SK-N-SH (cell line): ENCODE results near the gene FBXO34. TPM values are rescaled to one million over a fixed set of nuclear protein-coding genes. Genes with fewer than 3 reads are reported as not detected.

Experiments used
- CTCF ChIA-PET: fragments of 300-600, 350-600 bp; formaldehyde crosslinking; extraction: SDS; loops from one replicate; lab custom pipeline; 2021; lab: Yijun Ruan, JAX
- POLR2A ChIA-PET: fragments of 350-600 bp; sonication (Branson Sonifier 250); formaldehyde crosslinking; extraction: SDS; loops from one replicate; lab custom pipeline; 2020; ENCODE audit warnings: antibody characterized with exemption, inconsistent platforms; lab: Yijun Ruan, JAX
- DNase-seq: peaks from one replicate; pipeline ENCODE4 v3.0.0; 2012
- H2AFZ ChIP-seq: fragments of 200-600 bp; sonication (generic); 2 replicates; pipeline ENCODE4 v1.8.1; 2016; ENCODE audit warnings: antibody characterized with exemption, mild to moderate bottlenecking, low read depth
- H3F3A ChIP-seq: fragments of 200-600 bp; sonication (generic); replicated peaks from 2 replicates; pipeline ENCODE3; 2016; ENCODE audit warnings: antibody characterized with exemption, mild to moderate bottlenecking; ENCODE audit not compliant: insufficient read depth
- H3K27ac ChIP-seq, 2 experiments: fragments of 200-500 bp in 1 of 2; fragments of 200-600 bp in 1 of 2; sonication (Bioruptor generic) in 1 of 2; sonication (generic), shearing (Covaris generic) in 1 of 2; 2 replicates each; pipeline versions ENCODE4 v1.5.1 to v1.6.1; 2014 to 2016; ENCODE audit warnings: low read depth in 2 of 2, inconsistent platforms in 1 of 2, low read length in 1 of 2, mild to moderate bottlenecking in 1 of 2, mixed read lengths in 1 of 2
- H3K27me3 ChIP-seq: fragments of 200-600 bp; sonication (generic), shearing (Covaris generic); 2 replicates; pipeline ENCODE4 v1.6.1; 2016; ENCODE audit warnings: mixed run types; ENCODE audit not compliant: insufficient read depth
- H3K36me3 ChIP-seq, 2 experiments: fragments of 200-500 bp in 1 of 2; fragments of 200-600 bp in 1 of 2; sonication (Bioruptor generic) in 1 of 2; sonication (generic) in 1 of 2; replicated peaks in 1 of 2; 2 replicates each; pipeline versions ENCODE3 to v1.5.1; 2014 to 2016; ENCODE audit warnings: low read length in 1 of 2, mild to moderate bottlenecking in 1 of 2; ENCODE audit not compliant: insufficient read depth in 2 of 2, control insufficient read depth in 1 of 2
- H3K4me1 ChIP-seq, 2 experiments: fragments of 200-500 bp in 1 of 2; fragments of 200-600 bp in 1 of 2; sonication (Bioruptor generic) in 1 of 2; sonication (generic), shearing (Covaris generic) in 1 of 2; 2 replicates each; pipeline versions ENCODE4 v1.5.1 to v1.6.1; 2014 to 2016; ENCODE audit warnings: low read depth in 1 of 2, low read length in 1 of 2, mixed run types in 1 of 2; ENCODE audit not compliant: insufficient read depth in 2 of 2, control insufficient read depth in 1 of 2
- H3K4me2 ChIP-seq: fragments of 200-600 bp; sonication (generic), shearing (Covaris generic); 2 replicates; pipeline ENCODE4 v1.6.1; 2017; ENCODE audit warnings: mixed run types
- H3K4me3 ChIP-seq, 2 experiments: fragments of 200-500 bp in 1 of 2; fragments of 200-600 bp in 1 of 2; sonication (Bioruptor generic) in 1 of 2; sonication (generic), shearing (Covaris generic) in 1 of 2; 2 replicates each; pipeline versions ENCODE4 v1.5.1 to v1.8.1; 2014 to 2016; ENCODE audit warnings: low read depth in 2 of 2, inconsistent platforms in 1 of 2, low read length in 1 of 2, mild to moderate bottlenecking in 1 of 2, mixed read lengths in 1 of 2, moderate library complexity in 1 of 2
- H3K79me2 ChIP-seq: fragments of 200-600 bp; sonication (generic); 2 replicates; pipeline ENCODE4 v1.8.1; 2017; ENCODE audit warnings: mild to moderate bottlenecking; ENCODE audit not compliant: insufficient read depth
- H3K9ac ChIP-seq: fragments of 200-600 bp; sonication (generic); 2 replicates; pipeline ENCODE4 v1.6.1; 2017; ENCODE audit warnings: mixed run types
- H3K9me2 ChIP-seq: fragments of 200-600 bp; sonication (generic); 2 replicates; pipeline ENCODE4 v1.6.1; 2017; ENCODE audit warnings: mixed run types
- H3K9me3 ChIP-seq: fragments of 200-600 bp; sonication (generic); 2 replicates; pipeline ENCODE4 v1.6.1; 2017; ENCODE audit warnings: mixed run types, mild to moderate bottlenecking, moderate library complexity
- H4K20me1 ChIP-seq: fragments of 200-600 bp; sonication (generic); 2 replicates; pipeline ENCODE4 v1.6.1; 2017; ENCODE audit warnings: mild to moderate bottlenecking, mixed run types; ENCODE audit not compliant: insufficient read depth
- CHD2 ChIP-seq: fragments of 150-350 bp; IDR thresholded peaks from 2 replicates; pipeline ENCODE4 v1.6.1; 2018; ENCODE audit warnings: low read length; ENCODE audit not compliant: partially characterized antibody
- EP300 ChIP-seq, 2 experiments: IDR thresholded peaks; 2 replicates each; pipeline versions ENCODE4 v1.4.0 to v1.6.1; 2012; ENCODE audit warnings: borderline replicate concordance in 1 of 2, low read depth in 1 of 2, low read length in 1 of 2
- FOSL2 ChIP-seq: IDR thresholded peaks from 2 replicates; pipeline ENCODE4 v1.4.0; 2012; ENCODE audit warnings: low read depth, mild to moderate bottlenecking, moderate library complexity, borderline replicate concordance
- FOXM1 ChIP-seq: IDR thresholded peaks from 2 replicates; pipeline ENCODE4 v1.4.0; 2012; ENCODE audit warnings: low read depth, mild to moderate bottlenecking
- GABPA ChIP-seq: IDR thresholded peaks from 2 replicates; pipeline ENCODE4 v1.4.0; 2012; ENCODE audit warnings: low read depth, mild to moderate bottlenecking
- GATA2 ChIP-seq: sonication (generic); formaldehyde crosslinking; IDR thresholded peaks from 2 replicates; pipeline ENCODE4 v1.5.0; 2020; ENCODE audit warnings: mild to moderate bottlenecking, missing genetic modification reagents
- JUND ChIP-seq: IDR thresholded peaks from 2 replicates; pipeline ENCODE4 v1.4.0; 2012
- NFIC ChIP-seq: IDR thresholded peaks from 2 replicates; pipeline ENCODE4 v1.4.0; 2012; ENCODE audit warnings: borderline replicate concordance
- POLR2AphosphoS5 ChIP-seq: IDR thresholded peaks from 2 replicates; pipeline ENCODE4 v1.6.1; 2012; ENCODE audit warnings: low read depth, low read length
- RAD21 ChIP-seq: IDR thresholded peaks from 2 replicates; pipeline ENCODE4 v1.6.1; 2012; ENCODE audit warnings: mild to moderate bottlenecking, low read length
- RCOR1 ChIP-seq: fragments of 150-350 bp; IDR thresholded peaks from 2 replicates; pipeline ENCODE4 v1.6.1; 2017; ENCODE audit warnings: antibody characterized with exemption, low read length
- RXRA ChIP-seq: IDR thresholded peaks from 2 replicates; pipeline ENCODE4 v1.4.0; 2012; ENCODE audit warnings: low read depth, mild to moderate bottlenecking, borderline replicate concordance
- SMC3 ChIP-seq: IDR thresholded peaks from 2 replicates; pipeline ENCODE4 v1.6.1; 2012; ENCODE audit warnings: low read depth, low read length, improper control_type of control experiment
- TAF1 ChIP-seq: IDR thresholded peaks from 2 replicates; pipeline ENCODE4 v1.6.1; 2012; ENCODE audit warnings: low read depth, mild to moderate bottlenecking, low read length, moderate library complexity, borderline replicate concordance
- TEAD4 ChIP-seq: IDR thresholded peaks from 2 replicates; pipeline ENCODE4 v1.4.0; 2012; ENCODE audit warnings: mild to moderate bottlenecking, borderline replicate concordance; ENCODE audit not compliant: insufficient read depth
- WGBS: methylation state at CpG from one replicate; pipeline ENCODE4 v1.1.6; 2017; ENCODE audit warnings: low lambda C conversion rate; 5-methylcytosine and 5-hydroxymethylcytosine counted together
- polyA plus RNA-seq, 3 experiments: library from polyadenylated mRNA; depleted of rRNA; stranded (reverse); fragments of >200 nt; gene quantifications; 2 replicates each; pipeline ENCODE4 v1.2.3, GENCODE V29; 2012
- TF ChIP-seq, protein P1 (sequence below): IDR thresholded peaks from 2 replicates; pipeline ENCODE4 v1.4.0; 2012; ENCODE audit warnings: low read depth, borderline replicate concordance
- TF ChIP-seq, protein P2 (sequence below): IDR thresholded peaks from 2 replicates; pipeline ENCODE4 v1.4.0; 2012; ENCODE audit warnings: low read depth
- TF ChIP-seq, protein P3 (sequence below): fragments of 150-350 bp; IDR thresholded peaks from 2 replicates; pipeline ENCODE4 v1.6.1; 2017; ENCODE audit warnings: antibody characterized with exemption, low read length, low read depth, borderline replicate concordance
- TF ChIP-seq, protein P4 (sequence below): IDR thresholded peaks from 2 replicates; pipeline ENCODE4 v1.4.0; 2012; ENCODE audit warnings: low read depth, borderline replicate concordance
- TF ChIP-seq, protein P5 (sequence below): IDR thresholded peaks from 2 replicates; pipeline ENCODE4 v1.6.1; 2012; ENCODE audit warnings: mild to moderate bottlenecking, low read depth, low read length, moderate library complexity

FBXO34 gene
- polyA plus RNA-seq, 1 of the 3 experiments (the other 2 are of a cell fraction) = 10.0 TPM

DNA sequence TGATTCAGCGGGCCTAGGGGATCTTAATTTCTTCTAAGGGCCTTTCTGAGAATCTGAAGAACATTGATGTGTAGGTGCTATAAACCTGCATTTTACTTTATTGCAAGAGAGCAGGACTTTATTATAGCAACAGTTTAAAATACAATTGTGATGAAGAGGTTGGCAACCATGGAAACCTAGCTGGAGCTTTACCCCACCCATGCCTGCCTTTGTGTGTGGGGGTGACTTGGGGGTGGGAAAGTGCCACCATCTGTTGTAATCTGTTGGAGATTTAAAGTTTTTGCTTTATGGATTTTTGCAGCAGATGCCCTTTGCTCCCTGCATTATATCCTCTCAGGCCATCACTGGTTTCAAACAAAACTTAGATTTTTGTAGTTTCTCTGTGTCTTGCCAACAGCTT is 75.8 kb downstream of the FBXO34 start:
- no peak overlapping the region for H3K9ac ChIP-seq
- H3F3A ChIP-seq = no peaks in the 10 kb centered on the region
- H4K20me1 ChIP-seq = peaks cover 18% of the 10 kb centered on the region
- H3K4me1 ChIP-seq = peaks cover 0 to 9% of the 10 kb centered on the region in 2 experiments; a peak in 2 of 4 replicates
- no peak for DNase-seq
- H3K36me3 ChIP-seq = peaks cover 9 to 17% of the 10 kb centered on the region in 2 experiments
- no peak overlapping the region for H3K4me3 ChIP-seq
- no peak overlapping the region for H3K27ac ChIP-seq
- no peaks in the 10 kb centered on the region for H3K27me3 ChIP-seq
- ChIA-PET POLR2A (no interaction called here), CTCF (interaction anchor here (1.0 to 2.4 kb wide), 2 partner anchors 8 to 134 kb away, joined by 3 to 12 read pairs; no protein-coding TSS in a partner anchor)
- no peaks in the 10 kb centered on the region for H3K9me2 ChIP-seq
- no peaks in the 10 kb centered on the region for H3K9me3 ChIP-seq
- H3K4me2 ChIP-seq = no peak overlapping the region
- H3K79me2 ChIP-seq = peaks cover 51% of the 10 kb centered on the region
- H2AFZ ChIP-seq = no peak overlapping the region
- WGBS = 91% methylated on average over 1 of the region's 1 CpG
- TF ChIP-seq, protein P1, sequence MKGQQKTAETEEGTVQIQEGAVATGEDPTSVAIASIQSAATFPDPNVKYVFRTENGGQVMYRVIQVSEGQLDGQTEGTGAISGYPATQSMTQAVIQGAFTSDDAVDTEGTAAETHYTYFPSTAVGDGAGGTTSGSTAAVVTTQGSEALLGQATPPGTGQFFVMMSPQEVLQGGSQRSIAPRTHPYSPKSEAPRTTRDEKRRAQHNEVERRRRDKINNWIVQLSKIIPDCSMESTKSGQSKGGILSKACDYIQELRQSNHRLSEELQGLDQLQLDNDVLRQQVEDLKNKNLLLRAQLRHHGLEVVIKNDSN = no peak
- TF ChIP-seq TAF1 (no peak), GATA2 (no peak), NFIC (no peak), FOSL2 (no peak), RCOR1 (no peak), GABPA (no peak), CHD2 (no peak)
- TF ChIP-seq, protein P2, sequence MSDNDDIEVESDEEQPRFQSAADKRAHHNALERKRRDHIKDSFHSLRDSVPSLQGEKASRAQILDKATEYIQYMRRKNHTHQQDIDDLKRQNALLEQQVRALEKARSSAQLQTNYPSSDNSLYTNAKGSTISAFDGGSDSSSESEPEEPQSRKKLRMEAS = no peak
- TF ChIP-seq, protein P3, sequence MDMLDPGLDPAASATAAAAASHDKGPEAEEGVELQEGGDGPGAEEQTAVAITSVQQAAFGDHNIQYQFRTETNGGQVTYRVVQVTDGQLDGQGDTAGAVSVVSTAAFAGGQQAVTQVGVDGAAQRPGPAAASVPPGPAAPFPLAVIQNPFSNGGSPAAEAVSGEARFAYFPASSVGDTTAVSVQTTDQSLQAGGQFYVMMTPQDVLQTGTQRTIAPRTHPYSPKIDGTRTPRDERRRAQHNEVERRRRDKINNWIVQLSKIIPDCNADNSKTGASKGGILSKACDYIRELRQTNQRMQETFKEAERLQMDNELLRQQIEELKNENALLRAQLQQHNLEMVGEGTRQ = no peak
- TF ChIP-seq, protein P4, sequence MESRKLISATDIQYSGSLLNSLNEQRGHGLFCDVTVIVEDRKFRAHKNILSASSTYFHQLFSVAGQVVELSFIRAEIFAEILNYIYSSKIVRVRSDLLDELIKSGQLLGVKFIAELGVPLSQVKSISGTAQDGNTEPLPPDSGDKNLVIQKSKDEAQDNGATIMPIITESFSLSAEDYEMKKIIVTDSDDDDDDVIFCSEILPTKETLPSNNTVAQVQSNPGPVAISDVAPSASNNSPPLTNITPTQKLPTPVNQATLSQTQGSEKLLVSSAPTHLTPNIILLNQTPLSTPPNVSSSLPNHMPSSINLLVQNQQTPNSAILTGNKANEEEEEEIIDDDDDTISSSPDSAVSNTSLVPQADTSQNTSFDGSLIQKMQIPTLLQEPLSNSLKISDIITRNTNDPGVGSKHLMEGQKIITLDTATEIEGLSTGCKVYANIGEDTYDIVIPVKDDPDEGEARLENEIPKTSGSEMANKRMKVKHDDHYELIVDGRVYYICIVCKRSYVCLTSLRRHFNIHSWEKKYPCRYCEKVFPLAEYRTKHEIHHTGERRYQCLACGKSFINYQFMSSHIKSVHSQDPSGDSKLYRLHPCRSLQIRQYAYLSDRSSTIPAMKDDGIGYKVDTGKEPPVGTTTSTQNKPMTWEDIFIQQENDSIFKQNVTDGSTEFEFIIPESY = no peak
- TF ChIP-seq, all 33 proteins: peak for 0

DNA sequence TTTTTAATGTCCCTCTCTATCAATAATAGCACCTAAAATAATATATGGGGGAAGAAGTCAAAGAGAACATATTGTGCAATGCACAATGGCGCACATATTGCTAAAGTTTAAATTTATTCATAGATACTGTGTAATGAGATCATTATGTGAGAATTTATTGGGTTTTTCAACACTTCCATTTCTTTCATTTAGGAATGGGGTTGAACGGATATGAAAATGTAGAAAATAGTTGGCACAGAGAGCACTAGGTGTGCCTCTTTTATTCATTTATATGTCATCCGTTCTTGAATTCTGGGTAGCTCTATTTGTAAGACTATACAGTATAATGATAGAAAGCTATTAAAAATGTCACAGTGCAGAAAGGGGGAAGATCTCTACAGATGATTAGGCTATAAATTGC is 76.5 kb downstream of the FBXO34 start:
- 95% methylated on average over 3 of the region's 3 CpGs for WGBS
- H3K9me3 ChIP-seq = no peaks in the 10 kb centered on the region
- H3K36me3 ChIP-seq = peaks cover 9 to 25% of the 10 kb centered on the region in 2 experiments
- DNase-seq = no peak
- CTCF ChIA-PET = interaction anchor here (1.0 to 2.4 kb wide), 3 partner anchors 7 to 135 kb away, joined by 3 to 12 read pairs (median 7); no protein-coding TSS in a partner anchor
- H3K9ac ChIP-seq = no peak overlapping the region
- H3K4me3 ChIP-seq = no peak overlapping the region
- H3F3A ChIP-seq = no peaks in the 10 kb centered on the region
- peaks cover 0 to 9% of the 10 kb centered on the region in 2 experiments; a peak in 2 of 4 replicates for H3K4me1 ChIP-seq
- no peak overlapping the region for H3K27ac ChIP-seq
- POLR2A ChIA-PET = no interaction called here
- H3K4me2 ChIP-seq = no peak overlapping the region
- no peaks in the 10 kb centered on the region for H3K9me2 ChIP-seq
- H4K20me1 ChIP-seq = peaks cover 18% of the 10 kb centered on the region
- peaks cover 44% of the 10 kb centered on the region for H3K79me2 ChIP-seq
- H2AFZ ChIP-seq = no peak overlapping the region
- H3K27me3 ChIP-seq = no peaks in the 10 kb centered on the region
- no peak for TF ChIP-seq JUND
- TF ChIP-seq EP300 (IDR thresholded peaks at IDR 0.05; ENCODE audit: borderline replicate concordance in 1 of 2, low read depth in 1 of 2, low read length in 1 of 2) = no peak
- TF ChIP-seq RCOR1 = no peak
- no peak for TF ChIP-seq POLR2AphosphoS5
- TF ChIP-seq TAF1 = no peak
- no peak for TF ChIP-seq RXRA
- TF ChIP-seq, protein P5, sequence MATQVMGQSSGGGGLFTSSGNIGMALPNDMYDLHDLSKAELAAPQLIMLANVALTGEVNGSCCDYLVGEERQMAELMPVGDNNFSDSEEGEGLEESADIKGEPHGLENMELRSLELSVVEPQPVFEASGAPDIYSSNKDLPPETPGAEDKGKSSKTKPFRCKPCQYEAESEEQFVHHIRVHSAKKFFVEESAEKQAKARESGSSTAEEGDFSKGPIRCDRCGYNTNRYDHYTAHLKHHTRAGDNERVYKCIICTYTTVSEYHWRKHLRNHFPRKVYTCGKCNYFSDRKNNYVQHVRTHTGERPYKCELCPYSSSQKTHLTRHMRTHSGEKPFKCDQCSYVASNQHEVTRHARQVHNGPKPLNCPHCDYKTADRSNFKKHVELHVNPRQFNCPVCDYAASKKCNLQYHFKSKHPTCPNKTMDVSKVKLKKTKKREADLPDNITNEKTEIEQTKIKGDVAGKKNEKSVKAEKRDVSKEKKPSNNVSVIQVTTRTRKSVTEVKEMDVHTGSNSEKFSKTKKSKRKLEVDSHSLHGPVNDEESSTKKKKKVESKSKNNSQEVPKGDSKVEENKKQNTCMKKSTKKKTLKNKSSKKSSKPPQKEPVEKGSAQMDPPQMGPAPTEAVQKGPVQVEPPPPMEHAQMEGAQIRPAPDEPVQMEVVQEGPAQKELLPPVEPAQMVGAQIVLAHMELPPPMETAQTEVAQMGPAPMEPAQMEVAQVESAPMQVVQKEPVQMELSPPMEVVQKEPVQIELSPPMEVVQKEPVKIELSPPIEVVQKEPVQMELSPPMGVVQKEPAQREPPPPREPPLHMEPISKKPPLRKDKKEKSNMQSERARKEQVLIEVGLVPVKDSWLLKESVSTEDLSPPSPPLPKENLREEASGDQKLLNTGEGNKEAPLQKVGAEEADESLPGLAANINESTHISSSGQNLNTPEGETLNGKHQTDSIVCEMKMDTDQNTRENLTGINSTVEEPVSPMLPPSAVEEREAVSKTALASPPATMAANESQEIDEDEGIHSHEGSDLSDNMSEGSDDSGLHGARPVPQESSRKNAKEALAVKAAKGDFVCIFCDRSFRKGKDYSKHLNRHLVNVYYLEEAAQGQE = no peak
- TF ChIP-seq GATA2 = no peak
- TF ChIP-seq TEAD4 = no peak
- no peak for TF ChIP-seq NFIC
- no peak for TF ChIP-seq FOXM1
- TF ChIP-seq SMC3 = no peak
- TF ChIP-seq RAD21 = no peak
